Neural progenitor cell (in vitro differentiated cells): ENCODE results near the gene CLNS1A.

Experiments
- CTCF ChIP-seq: fragments of 200-600 bp; sonication (generic); IDR thresholded peaks from 2 replicates; pipeline ENCODE4 v1.5.1; 2017; ENCODE audit warnings: antibody characterized with exemption, mild to moderate bottlenecking
- EZH2 ChIP-seq: fragments of 200-600 bp; sonication (generic); IDR thresholded peaks from 2 replicates; pipeline ENCODE4 v1.6.1; 2017; ENCODE audit warnings: antibody characterized with exemption, mild to moderate bottlenecking, moderate library complexity
- EZH2phosphoT487 ChIP-seq: fragments of 200-600 bp; sonication (generic); IDR thresholded peaks from 2 replicates; pipeline ENCODE4 v1.6.1; 2017; ENCODE audit warnings: antibody characterized with exemption

DNA sequence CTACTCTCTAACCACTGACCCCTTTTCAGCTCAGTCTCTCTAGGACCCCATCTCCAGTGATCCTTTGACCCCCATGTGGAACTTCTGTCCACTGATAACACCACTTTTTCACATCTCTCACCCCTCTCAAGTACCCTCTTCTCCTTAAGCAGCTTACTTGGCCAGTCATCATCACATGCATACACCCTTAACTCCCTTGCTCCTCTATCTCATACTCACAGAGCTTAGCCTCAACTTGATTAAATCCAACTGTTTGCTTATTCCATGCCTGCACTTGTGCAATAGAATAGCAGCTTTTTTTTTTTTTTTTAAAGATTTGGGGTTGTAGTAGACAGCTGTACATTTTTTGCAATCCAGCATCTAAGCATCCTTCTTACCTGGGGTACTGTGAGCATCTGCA, 25.7 kb downstream of the CLNS1A start:
- TF ChIP-seq EZH2 (no peak), CTCF (no peak), EZH2phosphoT487 (no peak)
